HL-60 (cell line): ENCODE measurements around the gene SPPL2A.
A peak's percentile ranks its signal among the peaks of the same experiment; 100 is the strongest.

Experiments used
- DNase-seq, 2 experiments: peaks; one replicate each; pipeline ENCODE4 v3.0.0-alpha.2; 2010 to 2020; ENCODE audit warnings: low read depth in 1 of 2, low spot score in 1 of 2
- H3K27ac ChIP-seq: fragments of 250-450 bp; sonication (Bioruptor Pico); replicated peaks from 2 replicates; pipeline ENCODE4 v1.5.1; 2020; ENCODE audit warnings: mild to moderate bottlenecking, moderate library complexity
- H3K27me3 ChIP-seq: fragments of 250-450 bp; sonication (Bioruptor Pico); 2 replicates; pipeline ENCODE4 v1.5.1; 2021; ENCODE audit warnings: mild to moderate bottlenecking, moderate library complexity; ENCODE audit not compliant: insufficient read depth, poor library complexity, severe bottlenecking
- H3K4me3 ChIP-seq: replicated peaks from 2 replicates; pipeline ENCODE4 v1.5.1; 2011; ENCODE audit warnings: mild to moderate bottlenecking, control low read depth, low read length; ENCODE audit not compliant: insufficient read depth
- CTCF ChIP-seq: IDR thresholded peaks from one replicate; pipeline ENCODE4 v1.5.1; 2011; ENCODE audit warnings: low read length, control low read depth, inconsistent platforms; ENCODE audit not compliant: insufficient read depth
- GABPA ChIP-seq: IDR thresholded peaks from 2 replicates; pipeline ENCODE4 v1.6.1; 2012; ENCODE audit warnings: low read depth
- POLR2AphosphoS5 ChIP-seq: IDR thresholded peaks from 2 replicates; pipeline ENCODE4 v1.6.1; 2012; ENCODE audit warnings: low read depth
- REST ChIP-seq: IDR thresholded peaks from 2 replicates; pipeline ENCODE4 v1.6.1; 2012; ENCODE audit warnings: low read depth; ENCODE audit not compliant: insufficient replicate concordance
- SPI1 ChIP-seq: IDR thresholded peaks from 2 replicates; pipeline ENCODE4 v1.6.1; 2012; ENCODE audit warnings: low read depth, mild to moderate bottlenecking, borderline replicate concordance

Gene SPPL2A

GRCh38 chr15:50675535-50676144, 89.9 kb downstream of the SPPL2A start:
- no peaks in the 10 kb centered on the region for H3K27me3 ChIP-seq
- no peak overlapping the region for H3K27ac ChIP-seq
- no peak for DNase-seq

GRCh38 chr15:50670115-50670514, 95.4 kb downstream of the SPPL2A start:
- DNase-seq = no peak
- TF ChIP-seq SPI1 = no peak
- no peak for TF ChIP-seq REST
- TF ChIP-seq GABPA = no peak
- TF ChIP-seq CTCF = no peak
- no peak for TF ChIP-seq POLR2AphosphoS5
- Histone ChIP-seq H3K27ac (no peak overlapping the region), H3K27me3 (no peaks in the 10 kb centered on the region), H3K4me3 (no peak overlapping the region)

More at GRCh38 chr15:50675535-50676144, 89.9 kb downstream of the SPPL2A start:
- no peak for TF ChIP-seq SPI1
- peak; percentile 29 for TF ChIP-seq CTCF
- H3K4me3 ChIP-seq = no peak overlapping the region

- Histone ChIP-seq H3K27ac (no peak overlapping the region), H3K27me3 (no peaks in the 10 kb centered on the region), H3K4me3 (no peak overlapping the region)
- DNase-seq = no peak
- no peak for TF ChIP-seq SPI1
- TF ChIP-seq GABPA = no peak
- TF ChIP-seq POLR2AphosphoS5 = no peak
- TF ChIP-seq REST = no peak
- no peak for TF ChIP-seq CTCF
These were observed 95.9 kb downstream of the SPPL2A start for GRCh38 chr15:50669611-50670010.

- TF ChIP-seq GABPA (no peak), SPI1 (no peak), POLR2AphosphoS5 (no peak), CTCF (no peak), REST (no peak)
- no peak for DNase-seq
- Histone ChIP-seq H3K27ac (no peak overlapping the region), H3K4me3 (no peak overlapping the region), H3K27me3 (no peaks in the 10 kb centered on the region)
These were observed 99.6 kb downstream of the SPPL2A start for GRCh38 chr15:50665938-50666337.
